ENCODE results near the gene MRPL20.
A peak's percentile ranks its signal among the peaks of the same experiment; 100 is the strongest.

The MRPL20 gene

DNA sequence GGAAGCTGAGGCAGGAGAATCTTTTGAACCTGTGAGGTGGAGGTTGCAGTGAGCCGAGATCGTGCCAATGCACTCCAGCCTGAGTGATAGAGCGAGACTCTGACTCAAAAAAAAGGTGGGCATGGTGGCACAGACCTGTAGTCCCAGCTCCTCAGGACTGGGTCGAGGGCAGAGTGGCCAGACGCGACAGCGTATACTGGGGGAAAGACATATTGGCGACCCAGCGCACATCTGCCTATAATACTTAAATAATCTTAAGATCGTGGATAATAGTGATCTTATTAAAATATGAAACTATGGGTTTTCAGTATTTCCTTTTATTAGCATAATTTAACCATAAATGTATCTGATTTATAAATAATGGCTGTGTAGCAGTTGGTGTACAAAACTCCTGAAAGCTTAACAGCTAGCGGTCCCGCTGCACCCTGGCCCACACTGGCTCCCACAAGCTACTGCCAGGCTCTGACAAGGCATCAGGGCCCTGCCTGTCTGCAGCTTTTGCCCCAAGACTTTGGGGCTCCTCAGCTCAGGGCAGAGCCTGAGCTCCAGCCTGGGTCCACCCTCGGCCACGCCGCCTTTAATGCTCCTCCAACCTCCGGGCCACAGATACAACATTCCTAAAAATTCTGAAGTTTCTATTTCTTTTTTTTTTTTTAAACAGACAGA lies 29.4 kb downstream of the MRPL20 start:
- Histone ChIP-seq H3K9ac (ENCODE audit: low read length) (no peak overlapping the region), H3K4me1 (ENCODE audit: insufficient read depth, low read length, severe bottlenecking) (peaks cover 30% of the 10 kb centered on the region), H3F3A (ENCODE audit: insufficient read depth, low read length) (no peaks in the 10 kb centered on the region), H3K36me3 (ENCODE audit: insufficient read depth, low read length) (peaks cover 21% of the 10 kb centered on the region; the same call in 1 of the 2 replicates), H2AFZ (ENCODE audit: low read length) (no peak overlapping the region), H3K27ac (ENCODE audit: low read depth, low read length, poor library complexity, severe bottlenecking) (no peak overlapping the region), H3K9me3 (ENCODE audit: low read length) (no peaks in the 10 kb centered on the region), H3K4me2 (ENCODE audit: low read length) (no peak overlapping the region), H4K20me1 (ENCODE audit: insufficient read depth, low read length) (no peaks in the 10 kb centered on the region), H3K79me2 (ENCODE audit: insufficient read depth, low read length) (peaks cover 10% of the 10 kb centered on the region; the same call in 1 of the 2 replicates), H3K9me2 (ENCODE audit: low read depth, low read length) (no peaks in the 10 kb centered on the region), H3K4me3 (ENCODE audit: low read depth, low read length, poor library complexity, severe bottlenecking) (no peak overlapping the region), H3K27me3 (ENCODE audit: insufficient read depth, low read length) (no peaks in the 10 kb centered on the region)
- TF ChIP-seq, protein P1, sequence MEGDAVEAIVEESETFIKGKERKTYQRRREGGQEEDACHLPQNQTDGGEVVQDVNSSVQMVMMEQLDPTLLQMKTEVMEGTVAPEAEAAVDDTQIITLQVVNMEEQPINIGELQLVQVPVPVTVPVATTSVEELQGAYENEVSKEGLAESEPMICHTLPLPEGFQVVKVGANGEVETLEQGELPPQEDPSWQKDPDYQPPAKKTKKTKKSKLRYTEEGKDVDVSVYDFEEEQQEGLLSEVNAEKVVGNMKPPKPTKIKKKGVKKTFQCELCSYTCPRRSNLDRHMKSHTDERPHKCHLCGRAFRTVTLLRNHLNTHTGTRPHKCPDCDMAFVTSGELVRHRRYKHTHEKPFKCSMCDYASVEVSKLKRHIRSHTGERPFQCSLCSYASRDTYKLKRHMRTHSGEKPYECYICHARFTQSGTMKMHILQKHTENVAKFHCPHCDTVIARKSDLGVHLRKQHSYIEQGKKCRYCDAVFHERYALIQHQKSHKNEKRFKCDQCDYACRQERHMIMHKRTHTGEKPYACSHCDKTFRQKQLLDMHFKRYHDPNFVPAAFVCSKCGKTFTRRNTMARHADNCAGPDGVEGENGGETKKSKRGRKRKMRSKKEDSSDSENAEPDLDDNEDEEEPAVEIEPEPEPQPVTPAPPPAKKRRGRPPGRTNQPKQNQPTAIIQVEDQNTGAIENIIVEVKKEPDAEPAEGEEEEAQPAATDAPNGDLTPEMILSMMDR (IDR thresholded peaks at IDR 0.05; ENCODE audit: low read length): no peak
- TF ChIP-seq EZH2 (IDR thresholded peaks at IDR 0.05; ENCODE audit: borderline replicate concordance, low read length): no peak

DNA sequence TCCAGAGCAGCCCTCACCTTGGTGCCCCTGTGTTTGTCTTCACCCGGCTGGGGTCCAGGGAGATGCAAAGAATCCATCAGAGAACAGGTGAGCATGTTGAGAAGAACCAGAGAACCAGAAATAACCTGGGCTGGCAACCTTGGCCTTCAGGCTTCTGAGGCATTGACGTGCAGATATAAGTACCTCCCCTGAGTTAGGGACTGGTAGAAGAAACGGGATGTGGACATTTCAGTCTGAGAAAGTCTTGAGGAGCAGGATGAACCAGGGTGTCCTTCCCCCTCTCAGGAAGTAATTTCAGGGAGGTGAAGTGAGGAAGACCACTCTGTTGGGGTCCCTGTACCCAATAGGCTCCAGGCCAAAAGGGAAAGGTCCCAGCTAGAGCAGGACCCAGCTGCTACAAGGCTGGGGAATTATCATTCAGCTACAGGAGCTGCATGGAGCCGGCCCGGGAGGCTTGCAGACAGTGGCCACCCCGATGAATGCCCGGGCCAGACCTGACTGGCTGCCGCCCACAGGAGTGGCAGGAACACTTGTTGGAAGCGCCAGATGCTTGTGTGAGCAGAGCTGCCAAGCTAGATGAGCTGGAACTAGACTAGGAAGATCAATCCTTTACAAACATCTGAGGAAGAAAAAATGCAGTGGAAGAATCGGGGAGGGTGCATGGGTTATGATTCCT lies 30.4 kb downstream of the MRPL20 start:
- Histone ChIP-seq H3K27me3 (ENCODE audit: insufficient read depth, low read length) (no peaks in the 10 kb centered on the region), H3K9ac (ENCODE audit: low read length) (peak overlapping the region; percentile 67; the same call in 1 of the 2 replicates), H3K4me3 (ENCODE audit: low read depth, low read length, poor library complexity, severe bottlenecking) (peak overlapping the region; percentile 98), H3K4me1 (ENCODE audit: insufficient read depth, low read length, severe bottlenecking) (peaks cover 37% of the 10 kb centered on the region), H3K79me2 (ENCODE audit: insufficient read depth, low read length) (peaks cover 10% of the 10 kb centered on the region; the same call in 1 of the 2 replicates), H4K20me1 (ENCODE audit: insufficient read depth, low read length) (no peaks in the 10 kb centered on the region), H3K27ac (ENCODE audit: low read depth, low read length, poor library complexity, severe bottlenecking) (peak overlapping the region; percentile 75), H3K9me2 (ENCODE audit: low read depth, low read length) (no peaks in the 10 kb centered on the region), H3K36me3 (ENCODE audit: insufficient read depth, low read length) (peaks cover 17% of the 10 kb centered on the region; the same call in 1 of the 2 replicates), H2AFZ (ENCODE audit: low read length) (no peak overlapping the region), H3F3A (ENCODE audit: insufficient read depth, low read length) (no peaks in the 10 kb centered on the region), H3K4me2 (ENCODE audit: low read length) (peak overlapping the region; percentile 85), H3K9me3 (ENCODE audit: low read length) (no peaks in the 10 kb centered on the region)
- no peak for TF ChIP-seq EZH2 (IDR thresholded peaks at IDR 0.05; ENCODE audit: borderline replicate concordance, low read length)
- TF ChIP-seq, protein P1 (IDR thresholded peaks at IDR 0.05; ENCODE audit: low read length): no peak; the same call in 1 of the 2 replicates

DNA sequence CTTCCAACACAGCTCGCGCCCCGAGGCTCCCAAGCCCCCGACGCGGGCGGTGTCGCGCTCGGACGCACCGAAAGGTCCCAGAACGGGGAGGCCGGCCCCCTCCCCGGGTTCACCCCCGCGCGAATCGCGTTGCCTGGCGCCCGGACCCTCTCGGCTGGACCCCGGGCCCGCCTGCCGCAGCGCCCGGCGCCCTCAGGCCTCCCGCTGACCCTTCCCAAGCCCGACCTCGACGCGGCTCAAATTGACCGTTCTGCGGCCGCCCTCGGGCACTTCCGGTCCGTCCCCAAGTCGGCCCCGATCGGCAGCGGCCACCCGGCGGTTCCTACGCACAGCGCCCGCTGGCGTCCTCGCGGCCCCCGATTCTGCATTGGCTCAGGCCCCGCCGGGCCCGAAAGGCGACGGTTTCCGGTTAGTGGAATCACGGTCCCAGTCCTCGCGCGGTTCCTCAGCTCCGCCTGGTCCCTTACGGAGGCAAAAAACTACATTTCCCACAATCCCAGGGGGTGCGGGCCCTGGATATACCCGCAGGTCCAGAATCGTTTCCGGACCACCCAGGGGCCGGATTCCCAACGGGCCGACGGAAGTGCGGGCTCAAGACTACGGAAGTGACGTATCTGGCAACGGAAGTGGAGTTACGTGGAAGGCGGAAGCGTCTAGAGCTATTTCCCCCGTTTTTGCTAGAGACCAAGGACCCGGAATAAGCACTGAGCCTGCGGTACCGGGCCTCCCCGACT lies 32.0 kb downstream of the MRPL20 start, which contains the start of gene AURKAIP1:
TSS of gene AURKAIP1 (minus strand) at position 279 of the 734 bp plus-strand sequence. CDS start 451 bp downstream, outside the sequence.
- H3K79me2 ChIP-seq (ENCODE audit: insufficient read depth, low read length): peaks cover 10% of the 10 kb centered on the region; the same call in 1 of the 2 replicates
- H3K9me3 ChIP-seq (ENCODE audit: low read length): no peaks in the 10 kb centered on the region
- H3F3A ChIP-seq (ENCODE audit: insufficient read depth, low read length): no peaks in the 10 kb centered on the region
- TF ChIP-seq, protein P1 (IDR thresholded peaks at IDR 0.05; ENCODE audit: low read length): peak; percentile 14; the same call in 1 of the 2 replicates
- TF ChIP-seq EZH2 (IDR thresholded peaks at IDR 0.05; ENCODE audit: borderline replicate concordance, low read length): no peak
- H3K4me1 ChIP-seq (ENCODE audit: insufficient read depth, low read length, severe bottlenecking): peaks cover 39% of the 10 kb centered on the region
- no peak within 1 kb of the TSS for H2AFZ ChIP-seq (ENCODE audit: low read length)
- H3K4me2 ChIP-seq (ENCODE audit: low read length): peak within 1 kb of the TSS; percentile 85
- H3K9me2 ChIP-seq (ENCODE audit: low read depth, low read length): no peaks in the 10 kb centered on the region
- peak within 1 kb of the TSS; percentile 75 for H3K27ac ChIP-seq (ENCODE audit: low read depth, low read length, poor library complexity, severe bottlenecking)
- H3K36me3 ChIP-seq (ENCODE audit: insufficient read depth, low read length): peaks cover 14% of the 10 kb centered on the region; the same call in 1 of the 2 replicates
- H3K4me3 ChIP-seq (ENCODE audit: low read depth, low read length, poor library complexity, severe bottlenecking): peak within 1 kb of the TSS; percentile 98
- no peaks in the 10 kb centered on the region for H3K27me3 ChIP-seq (ENCODE audit: insufficient read depth, low read length)
- H4K20me1 ChIP-seq (ENCODE audit: insufficient read depth, low read length): no peaks in the 10 kb centered on the region
- H3K9ac ChIP-seq (ENCODE audit: low read length): peak within 1 kb of the TSS; percentile 100

All from OCI-LY1 (cell line).